ENCODE data around the gene SRRM2.

The SRRM2 gene

GRCh38 chr16:2798723-2799204, 46.3 kb downstream of the SRRM2 start:
- DNase-seq (ENCODE audit: low spot score) = no peak

- DNase-seq (ENCODE audit: low spot score) = no peak
These were observed 46.9 kb downstream of the SRRM2 start for GRCh38 chr16:2799205-2799858.

GRCh38 chr16:2799859-2800226, 47.4 kb downstream of the SRRM2 start:
- DNase-seq (ENCODE audit: low spot score) = no peak

- DNase-seq (ENCODE audit: low spot score) = no peak
These were observed 51.2 kb downstream of the SRRM2 start for GRCh38 chr16:2803545-2804195.

- no peak for DNase-seq (ENCODE audit: low spot score)
These were observed 52.3 kb downstream of the SRRM2 start for GRCh38 chr16:2804728-2805127.

- DNase-seq (ENCODE audit: low spot score) = no peak
These were observed 53.8 kb downstream of the SRRM2 start for GRCh38 chr16:2806286-2806685.

- no peak for DNase-seq (ENCODE audit: low spot score)
These were observed 55.7 kb downstream of the SRRM2 start for GRCh38 chr16:2808181-2808580.

- DNase-seq (ENCODE audit: low spot score) = no peak
These were observed 56.8 kb downstream of the SRRM2 start for GRCh38 chr16:2809149-2809760.

GRCh38 chr16:2810651-2811050, 58.2 kb downstream of the SRRM2 start:
- DNase-seq (ENCODE audit: low spot score) = no peak

GRCh38 chr16:2811703-2812471, 59.4 kb downstream of the SRRM2 start:
- DNase-seq (ENCODE audit: low spot score) = no peak

- DNase-seq (ENCODE audit: low spot score) = peak; percentile 51
These were observed 61.4 kb downstream of the SRRM2 start for GRCh38 chr16:2813771-2814221.

GRCh38 chr16:2814551-2815298, 62.3 kb downstream of the SRRM2 start:
- DNase-seq (ENCODE audit: low spot score) = no peak

- DNase-seq (ENCODE audit: low spot score) = no peak
These were observed 62.9 kb downstream of the SRRM2 start for GRCh38 chr16:2815299-2815771.

- DNase-seq (ENCODE audit: low spot score) = no peak
These were observed 64.4 kb downstream of the SRRM2 start, which contains the start of gene PRSS21 for GRCh38 chr16:2816751-2817339. PRSS21 (plus strand) TSS chr16:2817237; CDS start chr16:2817269, 32 bp downstream.

GRCh38 chr16:2817340-2818271, 65.2 kb downstream of the SRRM2 start:
- no peak for DNase-seq (ENCODE audit: low spot score)

GRCh38 chr16:2818272-2818876, 65.9 kb downstream of the SRRM2 start:
- DNase-seq (ENCODE audit: low spot score) = no peak

GRCh38 chr16:2819179-2819938, 66.9 kb downstream of the SRRM2 start:
- no peak for DNase-seq (ENCODE audit: low spot score)

GRCh38 chr16:2819939-2820835, 67.7 kb downstream of the SRRM2 start:
- DNase-seq (ENCODE audit: low spot score) = no peak

All from Ammon's horn (tissue), 1 donor.